Kidney tubule cell (primary cell): ENCODE data around the gene ARHGAP12.

Experiments used
- DNase-seq: peaks from one replicate; pipeline ENCODE4 v3.0.0-alpha.2; 2018; ENCODE audit warnings: low spot score

ARHGAP12 gene

GRCh38 chr10:31822150-31822549 is 106.5 kb downstream of the ARHGAP12 start:
- no peak for DNase-seq

- DNase-seq = no peak
Observed at GRCh38 chr10:31820778-31821369, 107.8 kb downstream of the ARHGAP12 start.

- no peak for DNase-seq
Observed at GRCh38 chr10:31820096-31820495, 108.5 kb downstream of the ARHGAP12 start.

GRCh38 chr10:31819391-31819820 is 109.2 kb downstream of the ARHGAP12 start:
- DNase-seq = no peak

- DNase-seq = no peak
Observed at GRCh38 chr10:31816318-31816717, 112.3 kb downstream of the ARHGAP12 start.

- peak; percentile 61 for DNase-seq
Observed at GRCh38 chr10:31808258-31809218, 120.1 kb downstream of the ARHGAP12 start.

- DNase-seq = no peak
Observed at GRCh38 chr10:31804352-31804810, 124.2 kb downstream of the ARHGAP12 start.

GRCh38 chr10:31803606-31804351 is 124.9 kb downstream of the ARHGAP12 start:
- DNase-seq = no peak

- no peak for DNase-seq
Observed at GRCh38 chr10:31799181-31799580, 129.4 kb downstream of the ARHGAP12 start.

GRCh38 chr10:31792745-31793144 is 135.9 kb downstream of the ARHGAP12 start:
- no peak for DNase-seq

GRCh38 chr10:31789555-31789954 is 139.1 kb downstream of the ARHGAP12 start:
- DNase-seq = no peak

GRCh38 chr10:31782701-31783100 is 145.9 kb downstream of the ARHGAP12 start:
- DNase-seq = no peak

- DNase-seq = no peak
Observed at GRCh38 chr10:31780717-31781116, 147.9 kb downstream of the ARHGAP12 start.

GRCh38 chr10:31778627-31779026 is 150.0 kb downstream of the ARHGAP12 start:
- peak; percentile 14 for DNase-seq

GRCh38 chr10:31776159-31776558 is 152.5 kb downstream of the ARHGAP12 start:
- no peak for DNase-seq

- peak; percentile 30 for DNase-seq
Observed at GRCh38 chr10:31774928-31775650, 153.5 kb downstream of the ARHGAP12 start.

- DNase-seq = peak; percentile 41
Observed at GRCh38 chr10:31774299-31774900, 154.2 kb downstream of the ARHGAP12 start.

- no peak for DNase-seq
Observed at GRCh38 chr10:31773749-31774298, 154.8 kb downstream of the ARHGAP12 start.

GRCh38 chr10:31771331-31771831 is 157.2 kb downstream of the ARHGAP12 start:
- no peak for DNase-seq

GRCh38 chr10:31770307-31770902 is 158.2 kb downstream of the ARHGAP12 start:
- DNase-seq = no peak
